PFSK-1 (cell line): ENCODE data around the gene RPH3AL.

Source experiments
- FOXP2 ChIP-seq: optimal IDR thresholded peaks from 2 replicates; pipeline ENCODE3; 2011; ENCODE audit warnings: borderline replicate concordance, control low read depth, inconsistent platforms; ENCODE audit not compliant: insufficient read depth; ENCODE audit errors: extremely low read length, extremely low read depth
- POLR2AphosphoS5 ChIP-seq: IDR thresholded peaks from 2 replicates; pipeline ENCODE4 v1.6.1; 2012; ENCODE audit warnings: low read depth, mild to moderate bottlenecking, control low read depth, low read length, moderate library complexity
- SIN3A ChIP-seq: IDR thresholded peaks from 2 replicates; pipeline ENCODE4 v1.6.1; 2012; ENCODE audit warnings: mild to moderate bottlenecking, low read length, moderate library complexity, borderline replicate concordance; ENCODE audit not compliant: insufficient read depth
- TAF1 ChIP-seq: IDR thresholded peaks from 2 replicates; pipeline ENCODE4 v1.6.1; 2012; ENCODE audit warnings: low read length, control low read depth, borderline replicate concordance; ENCODE audit not compliant: insufficient read depth
- TF ChIP-seq, protein P1 (sequence below), 2 experiments: IDR thresholded peaks; 2 replicates each; pipeline versions ENCODE4 v1.6.1 to v1.8.0; 2011 to 2012; ENCODE audit warnings: low read depth in 2 of 2, low read length in 2 of 2, control low read depth in 1 of 2, inconsistent platforms in 1 of 2, mild to moderate bottlenecking in 1 of 2, moderate library complexity in 1 of 2; ENCODE audit not compliant: insufficient read depth in 1 of 2

RPH3AL gene

DNA sequence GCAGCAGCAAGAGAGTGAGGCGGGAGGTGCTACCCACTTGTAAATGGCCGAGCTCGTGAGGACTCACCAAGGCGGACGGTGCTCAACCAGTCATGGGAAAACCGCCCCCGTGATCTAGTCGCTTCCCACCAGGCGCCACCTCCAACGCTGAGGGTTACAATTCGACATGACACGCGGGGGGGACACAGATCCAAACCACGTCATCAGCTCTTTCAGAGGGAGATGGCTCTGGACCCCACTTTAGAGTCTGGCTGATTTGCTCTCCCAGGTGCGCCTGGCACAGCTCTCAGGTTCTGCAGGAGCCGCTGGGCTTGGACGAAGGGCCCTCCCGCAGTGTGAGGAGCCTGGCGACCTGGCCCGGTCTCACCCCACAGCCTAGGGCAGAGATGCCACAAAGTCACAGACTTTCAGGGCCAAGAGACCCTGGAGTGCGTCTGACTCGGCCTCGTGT, 150.1 kb downstream of the RPH3AL start:
- TF ChIP-seq, protein P1, sequence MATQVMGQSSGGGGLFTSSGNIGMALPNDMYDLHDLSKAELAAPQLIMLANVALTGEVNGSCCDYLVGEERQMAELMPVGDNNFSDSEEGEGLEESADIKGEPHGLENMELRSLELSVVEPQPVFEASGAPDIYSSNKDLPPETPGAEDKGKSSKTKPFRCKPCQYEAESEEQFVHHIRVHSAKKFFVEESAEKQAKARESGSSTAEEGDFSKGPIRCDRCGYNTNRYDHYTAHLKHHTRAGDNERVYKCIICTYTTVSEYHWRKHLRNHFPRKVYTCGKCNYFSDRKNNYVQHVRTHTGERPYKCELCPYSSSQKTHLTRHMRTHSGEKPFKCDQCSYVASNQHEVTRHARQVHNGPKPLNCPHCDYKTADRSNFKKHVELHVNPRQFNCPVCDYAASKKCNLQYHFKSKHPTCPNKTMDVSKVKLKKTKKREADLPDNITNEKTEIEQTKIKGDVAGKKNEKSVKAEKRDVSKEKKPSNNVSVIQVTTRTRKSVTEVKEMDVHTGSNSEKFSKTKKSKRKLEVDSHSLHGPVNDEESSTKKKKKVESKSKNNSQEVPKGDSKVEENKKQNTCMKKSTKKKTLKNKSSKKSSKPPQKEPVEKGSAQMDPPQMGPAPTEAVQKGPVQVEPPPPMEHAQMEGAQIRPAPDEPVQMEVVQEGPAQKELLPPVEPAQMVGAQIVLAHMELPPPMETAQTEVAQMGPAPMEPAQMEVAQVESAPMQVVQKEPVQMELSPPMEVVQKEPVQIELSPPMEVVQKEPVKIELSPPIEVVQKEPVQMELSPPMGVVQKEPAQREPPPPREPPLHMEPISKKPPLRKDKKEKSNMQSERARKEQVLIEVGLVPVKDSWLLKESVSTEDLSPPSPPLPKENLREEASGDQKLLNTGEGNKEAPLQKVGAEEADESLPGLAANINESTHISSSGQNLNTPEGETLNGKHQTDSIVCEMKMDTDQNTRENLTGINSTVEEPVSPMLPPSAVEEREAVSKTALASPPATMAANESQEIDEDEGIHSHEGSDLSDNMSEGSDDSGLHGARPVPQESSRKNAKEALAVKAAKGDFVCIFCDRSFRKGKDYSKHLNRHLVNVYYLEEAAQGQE (IDR thresholded peaks at IDR 0.05; ENCODE audit: insufficient read depth in 1 of 2, low read depth in 2 of 2, low read length in 2 of 2): no peak
- TF ChIP-seq SIN3A (no peak), FOXP2 (no peak)

DNA sequence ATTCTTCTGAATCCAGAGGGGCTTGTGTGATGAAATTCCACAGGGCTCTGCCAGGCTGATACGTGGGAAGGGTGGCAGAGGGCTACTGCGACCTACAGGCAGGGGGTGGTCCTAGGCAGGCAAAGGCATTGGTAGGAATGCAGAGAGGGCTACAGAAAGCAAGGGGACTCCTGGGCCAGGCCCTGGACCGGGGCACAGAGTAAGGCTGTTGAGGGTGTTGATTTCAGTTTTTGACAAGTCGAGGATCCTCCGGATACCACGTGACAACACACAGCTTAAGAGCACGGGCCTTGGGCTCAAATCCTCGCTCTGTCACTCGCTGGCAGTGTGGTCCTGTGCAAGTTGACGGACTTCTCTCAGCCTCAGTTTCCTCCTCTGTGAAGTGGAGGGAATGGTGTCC, 152.0 kb downstream of the RPH3AL start:
- TF ChIP-seq SIN3A (no peak), TAF1 (no peak), POLR2AphosphoS5 (no peak), FOXP2 (no peak)
- TF ChIP-seq, protein P1 (IDR thresholded peaks at IDR 0.05; ENCODE audit: insufficient read depth in 1 of 2, low read depth in 2 of 2, low read length in 2 of 2): no peak

DNA sequence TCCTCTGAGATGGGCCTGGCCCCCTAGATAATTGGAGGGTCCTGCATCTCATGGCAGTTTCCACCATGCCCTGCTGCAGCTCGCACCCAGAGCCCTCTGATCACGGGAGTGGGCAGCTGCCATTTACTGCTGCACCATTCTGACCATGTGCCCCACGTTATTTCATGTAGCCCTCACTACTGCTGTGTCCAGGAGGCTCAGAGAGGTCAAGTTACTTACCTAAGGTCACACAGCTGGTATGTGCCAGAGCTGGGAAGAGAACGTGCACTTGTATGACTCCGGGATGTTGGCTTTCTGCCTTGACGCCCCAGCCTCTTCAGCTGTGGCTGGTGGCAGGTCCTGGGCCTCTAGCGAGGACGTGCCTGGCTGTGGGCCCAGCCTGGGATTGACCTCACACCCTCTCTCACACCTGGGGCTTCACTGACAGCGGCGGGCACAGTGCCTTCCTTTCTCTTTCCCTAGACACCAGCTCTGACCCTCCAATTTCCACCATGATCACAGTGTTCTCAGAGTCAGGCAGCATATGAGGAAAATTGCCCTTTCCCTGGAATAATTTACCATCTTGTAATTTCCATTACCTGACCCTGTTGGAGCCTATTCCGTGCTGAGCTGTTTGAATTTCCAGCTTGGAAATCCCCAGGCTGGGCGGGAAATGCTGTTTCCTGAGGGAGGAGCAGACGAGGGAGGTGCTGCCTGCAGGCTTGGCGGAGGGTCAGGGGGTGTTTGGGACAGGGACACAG, 152.6 kb downstream of the RPH3AL start:
- no peak for TF ChIP-seq POLR2AphosphoS5
- TF ChIP-seq FOXP2: no peak
- TF ChIP-seq, protein P1 (IDR thresholded peaks at IDR 0.05; ENCODE audit: insufficient read depth in 1 of 2, low read depth in 2 of 2, low read length in 2 of 2): no peak
- TF ChIP-seq TAF1: no peak
- TF ChIP-seq SIN3A: no peak

DNA sequence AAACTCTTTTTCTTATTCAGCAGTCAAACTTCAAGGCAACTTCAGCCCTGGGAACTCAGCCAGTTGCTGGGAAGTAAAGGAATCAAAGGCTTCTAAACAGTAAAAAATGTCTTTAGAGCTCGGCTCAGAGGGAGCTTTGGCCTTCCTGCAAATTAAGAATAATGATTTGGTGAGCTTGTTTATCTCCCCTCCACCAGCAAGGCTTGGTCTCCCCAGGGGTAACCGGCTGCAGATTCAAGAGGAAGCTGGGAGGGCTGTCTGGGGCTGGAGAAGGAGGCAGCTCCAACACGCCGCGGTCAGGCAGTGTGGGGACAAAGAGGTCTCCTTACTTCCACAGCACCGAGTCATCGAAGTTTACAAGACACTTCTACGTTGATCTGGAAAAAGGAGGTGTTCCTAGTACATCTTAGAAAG, 153.4 kb downstream of the RPH3AL start:
- no peak for TF ChIP-seq POLR2AphosphoS5
- no peak for TF ChIP-seq TAF1
- TF ChIP-seq, protein P1 (IDR thresholded peaks at IDR 0.05; ENCODE audit: insufficient read depth in 1 of 2, low read depth in 2 of 2, low read length in 2 of 2): no peak
- no peak for TF ChIP-seq SIN3A
- TF ChIP-seq FOXP2: no peak

DNA sequence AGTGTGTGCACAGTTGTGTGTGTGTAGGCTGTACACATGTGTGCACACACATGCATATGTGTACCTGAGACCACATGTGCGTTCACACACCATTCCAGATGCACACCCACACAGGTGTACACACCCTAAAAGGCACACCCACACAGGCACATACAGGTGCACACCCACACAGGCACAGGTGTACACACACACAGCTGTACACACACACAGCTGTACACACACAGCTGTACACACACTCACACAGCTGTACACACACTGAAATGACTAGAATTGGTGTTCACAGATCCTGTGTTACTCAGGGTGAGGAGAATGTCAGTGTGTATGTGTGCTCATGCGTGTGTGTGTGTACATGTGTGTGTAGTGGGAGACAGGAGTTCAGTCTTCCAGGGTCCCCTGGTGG, 155.3 kb downstream of the RPH3AL start:
- no peak for TF ChIP-seq SIN3A
- TF ChIP-seq, protein P1 (IDR thresholded peaks at IDR 0.05; ENCODE audit: insufficient read depth in 1 of 2, low read depth in 2 of 2, low read length in 2 of 2): no peak
- TF ChIP-seq TAF1: no peak
- no peak for TF ChIP-seq POLR2AphosphoS5
- no peak for TF ChIP-seq FOXP2
